Measurements from ENCODE around the gene PLAC9. TPM values are rescaled to one million over a fixed set of nuclear protein-coding genes. Genes with fewer than 3 reads are reported as not detected.
"Not testable (repeated sequence)": the region's sequence is repeated elsewhere in the genome, so short reads cannot be mapped to it uniquely, and the experiment has no call there.

The PLAC9 gene
- total RNA-seq, 1 experiment from 2014 or later: 4.9 TPM

GRCh38 chr10:80126876-80127275, 5.7 kb upstream of the PLAC9 start:
- Histone ChIP-seq H3K36me3 (replicated peaks; ENCODE audit: control insufficient read depth, insufficient read depth, low read length) (no peaks in the 10 kb centered on the region), H3K27me3 (ENCODE audit: control insufficient read depth, insufficient read depth, low read length) (peaks cover 3% of the 10 kb centered on the region), H3K4me3 (ENCODE audit: insufficient read depth, low read depth, low read length) (no peak overlapping the region)
- peak; percentile 19 for DNase-seq

- Histone ChIP-seq H3K36me3 (replicated peaks; ENCODE audit: control insufficient read depth, insufficient read depth, low read length) (no peaks in the 10 kb centered on the region), H3K27me3 (ENCODE audit: control insufficient read depth, insufficient read depth, low read length) (peaks cover 20% of the 10 kb centered on the region), H3K4me3 (ENCODE audit: insufficient read depth, low read depth, low read length) (no peak overlapping the region)
- DNase-seq: peak; percentile 72
Measured at GRCh38 chr10:80131499-80131901, 1.0 kb upstream of the PLAC9 start.

DNA sequence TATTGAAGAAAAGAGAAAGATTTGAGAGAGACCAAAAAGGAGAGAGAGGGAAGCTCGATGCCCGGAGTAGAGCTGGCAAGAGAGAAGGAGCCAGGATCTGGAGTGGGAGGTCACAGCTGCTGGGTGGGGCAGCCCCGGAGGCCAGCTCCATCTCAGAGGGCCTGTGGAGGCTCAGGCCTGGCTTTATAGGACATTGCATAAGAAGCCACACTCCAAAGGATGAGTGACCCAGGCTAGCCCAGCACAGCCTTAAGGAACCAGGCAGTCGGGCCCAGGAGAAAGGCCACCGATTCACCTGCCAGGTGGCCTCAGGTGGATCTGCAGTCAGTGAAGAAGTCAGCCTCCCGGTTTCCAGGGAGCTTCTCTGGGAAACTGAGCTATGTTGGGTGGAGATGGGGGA, 676 bp downstream of the PLAC9 start:
- no peaks in the 10 kb centered on the region for H3K36me3 ChIP-seq (replicated peaks; ENCODE audit: control insufficient read depth, insufficient read depth, low read length)
- H3K27me3 ChIP-seq (ENCODE audit: control insufficient read depth, insufficient read depth, low read length): peaks cover 20% of the 10 kb centered on the region
- DNase-seq: peak; percentile 51
- H3K4me3 ChIP-seq (ENCODE audit: insufficient read depth, low read depth, low read length): no peak overlapping the region

GRCh38 chr10:80133687-80134086, 1.2 kb downstream of the PLAC9 start:
- H3K27me3 ChIP-seq (ENCODE audit: control insufficient read depth, insufficient read depth, low read length): peaks cover 20% of the 10 kb centered on the region
- H3K36me3 ChIP-seq (replicated peaks; ENCODE audit: control insufficient read depth, insufficient read depth, low read length); DNase-seq; H3K4me3 ChIP-seq (ENCODE audit: insufficient read depth, low read depth, low read length): not testable (repeated sequence)

DNA sequence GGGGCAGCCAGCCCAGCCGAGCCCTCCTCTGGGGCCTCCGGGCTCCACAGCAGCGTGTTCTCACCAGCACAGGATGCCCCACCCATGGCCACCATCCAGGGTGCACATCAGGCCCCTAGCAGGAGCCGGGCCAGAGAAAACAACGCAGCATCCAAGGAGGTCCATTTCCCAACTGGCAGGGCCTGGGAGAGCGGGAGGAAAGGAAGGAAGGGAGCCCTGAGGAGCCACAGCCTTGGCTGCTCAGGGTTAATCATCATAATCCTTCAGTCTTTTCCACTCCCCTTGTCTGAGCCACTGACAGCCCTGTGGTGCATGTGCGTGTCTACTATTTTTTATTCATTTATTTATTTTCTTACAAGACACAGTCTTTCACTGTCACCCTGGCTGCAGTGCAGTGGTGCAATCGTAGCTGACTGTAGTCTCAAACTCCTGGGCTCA, 3.6 kb downstream of the PLAC9 start:
- Histone ChIP-seq H3K4me3 (ENCODE audit: insufficient read depth, low read depth, low read length) (no peak overlapping the region), H3K36me3 (replicated peaks; ENCODE audit: control insufficient read depth, insufficient read depth, low read length) (no peaks in the 10 kb centered on the region), H3K27me3 (ENCODE audit: control insufficient read depth, insufficient read depth, low read length) (peaks cover 20% of the 10 kb centered on the region)
- peak; percentile 37 for DNase-seq

DNA sequence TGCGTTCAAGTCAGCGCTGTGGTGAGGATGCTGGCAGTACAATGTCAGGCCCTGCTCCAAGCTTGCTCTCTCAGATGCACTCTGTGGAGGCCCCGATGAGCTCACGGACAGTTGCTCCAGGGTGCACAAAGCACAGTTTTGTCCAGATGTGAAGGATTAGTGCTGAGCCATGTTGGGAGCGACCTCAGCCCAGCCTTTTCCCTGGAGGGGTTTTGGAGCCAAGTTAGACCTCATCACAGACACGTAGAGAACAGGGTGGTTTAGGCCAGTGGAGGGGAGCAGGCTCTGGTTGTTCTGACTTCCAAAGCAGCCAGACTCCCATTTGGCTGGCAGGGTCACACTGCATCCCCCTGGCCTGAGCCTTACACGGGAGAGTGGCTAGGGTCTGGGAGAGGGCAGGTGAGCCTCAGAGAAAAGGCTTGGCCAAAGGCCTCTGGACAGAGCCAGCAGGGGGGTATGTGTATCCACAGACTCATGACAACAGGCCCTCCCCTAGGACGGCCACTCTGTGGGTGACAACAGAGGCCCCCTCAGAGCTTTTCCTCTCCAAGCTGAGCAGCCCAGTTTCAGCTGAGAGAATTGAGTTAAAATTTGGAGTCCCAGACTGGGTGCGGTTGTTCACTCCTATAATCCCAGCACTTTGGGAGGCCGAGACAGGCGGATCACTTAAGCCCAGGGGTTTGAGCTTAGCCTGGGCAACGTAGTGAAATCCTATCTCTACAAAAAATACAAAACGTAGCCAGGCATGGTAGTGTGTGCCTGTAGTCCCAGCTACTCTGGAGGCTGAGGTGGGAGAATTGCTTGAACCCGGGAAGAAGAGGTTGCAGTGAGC, 4.7 kb downstream of the PLAC9 start:
- no peaks in the 10 kb centered on the region for H3K36me3 ChIP-seq (replicated peaks; ENCODE audit: control insufficient read depth, insufficient read depth, low read length)
- peak; percentile 15 for DNase-seq
- peaks cover 13% of the 10 kb centered on the region for H3K27me3 ChIP-seq (ENCODE audit: control insufficient read depth, insufficient read depth, low read length)

GRCh38 chr10:80137920-80138319, 5.4 kb downstream of the PLAC9 start:
- no peaks in the 10 kb centered on the region for H3K36me3 ChIP-seq (replicated peaks; ENCODE audit: control insufficient read depth, insufficient read depth, low read length)
- DNase-seq: peak; percentile 13
- H3K4me3 ChIP-seq (ENCODE audit: insufficient read depth, low read depth, low read length): no peak overlapping the region
- H3K27me3 ChIP-seq (ENCODE audit: control insufficient read depth, insufficient read depth, low read length): peaks cover 6% of the 10 kb centered on the region

More for the DNA sequence above, 4.7 kb downstream of the PLAC9 start:
- H3K4me3 ChIP-seq (ENCODE audit: insufficient read depth, low read depth, low read length): no peak overlapping the region

DNA sequence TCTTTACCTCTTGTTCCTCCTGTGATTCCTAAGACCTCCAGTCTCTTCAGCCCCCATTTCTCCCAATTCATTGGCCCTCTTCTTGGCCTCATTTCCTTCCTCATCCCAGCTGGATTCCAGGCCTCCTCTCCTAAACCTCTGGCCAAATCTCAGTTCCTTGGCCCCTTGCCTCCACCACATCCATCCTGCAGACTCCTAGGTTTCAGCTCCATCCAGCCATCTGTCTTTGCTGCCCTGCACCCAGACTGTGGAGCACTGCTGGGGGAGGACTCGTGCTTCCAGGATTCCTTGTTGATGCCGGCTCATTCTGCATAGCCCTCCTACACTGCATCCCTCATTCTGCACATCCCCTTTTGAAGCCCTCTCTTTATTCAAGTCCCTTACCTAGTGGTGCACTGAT, 6.7 kb downstream of the PLAC9 start:
- Histone ChIP-seq H3K4me3 (ENCODE audit: insufficient read depth, low read depth, low read length) (no peak overlapping the region), H3K36me3 (replicated peaks; ENCODE audit: control insufficient read depth, insufficient read depth, low read length) (no peaks in the 10 kb centered on the region), H3K27me3 (ENCODE audit: control insufficient read depth, insufficient read depth, low read length) (no peaks in the 10 kb centered on the region)
- no peak for DNase-seq

GRCh38 chr10:80140251-80140650, 7.7 kb downstream of the PLAC9 start:
- H3K27me3 ChIP-seq (ENCODE audit: control insufficient read depth, insufficient read depth, low read length): no peaks in the 10 kb centered on the region
- no peaks in the 10 kb centered on the region for H3K36me3 ChIP-seq (replicated peaks; ENCODE audit: control insufficient read depth, insufficient read depth, low read length)
- DNase-seq: no peak
- H3K4me3 ChIP-seq (ENCODE audit: insufficient read depth, low read depth, low read length): no peak overlapping the region

GRCh38 chr10:80141696-80142460, 9.3 kb downstream of the PLAC9 start:
- H3K4me3 ChIP-seq (ENCODE audit: insufficient read depth, low read depth, low read length): no peak overlapping the region
- peak; percentile 50 for DNase-seq

GRCh38 chr10:80144067-80144695, 11.7 kb downstream of the PLAC9 start:
- peak; percentile 71 for DNase-seq
- Histone ChIP-seq H3K4me3 (ENCODE audit: insufficient read depth, low read depth, low read length) (no peak overlapping the region), H3K27me3 (ENCODE audit: control insufficient read depth, insufficient read depth, low read length) (no peaks in the 10 kb centered on the region)

More at GRCh38 chr10:80141696-80142460, 9.3 kb downstream of the PLAC9 start:
- Histone ChIP-seq H3K27me3 (ENCODE audit: control insufficient read depth, insufficient read depth, low read length) (no peaks in the 10 kb centered on the region), H3K36me3 (replicated peaks; ENCODE audit: control insufficient read depth, insufficient read depth, low read length) (no peaks in the 10 kb centered on the region)

GRCh38 chr10:80144696-80145131, 12.2 kb downstream of the PLAC9 start:
- no peaks in the 10 kb centered on the region for H3K27me3 ChIP-seq (ENCODE audit: control insufficient read depth, insufficient read depth, low read length)
- H3K36me3 ChIP-seq (replicated peaks; ENCODE audit: control insufficient read depth, insufficient read depth, low read length): no peaks in the 10 kb centered on the region
- no peak for DNase-seq
- H3K4me3 ChIP-seq (ENCODE audit: insufficient read depth, low read depth, low read length): no peak overlapping the region

More at GRCh38 chr10:80144067-80144695, 11.7 kb downstream of the PLAC9 start:
- no peaks in the 10 kb centered on the region for H3K36me3 ChIP-seq (replicated peaks; ENCODE audit: control insufficient read depth, insufficient read depth, low read length)

DNA sequence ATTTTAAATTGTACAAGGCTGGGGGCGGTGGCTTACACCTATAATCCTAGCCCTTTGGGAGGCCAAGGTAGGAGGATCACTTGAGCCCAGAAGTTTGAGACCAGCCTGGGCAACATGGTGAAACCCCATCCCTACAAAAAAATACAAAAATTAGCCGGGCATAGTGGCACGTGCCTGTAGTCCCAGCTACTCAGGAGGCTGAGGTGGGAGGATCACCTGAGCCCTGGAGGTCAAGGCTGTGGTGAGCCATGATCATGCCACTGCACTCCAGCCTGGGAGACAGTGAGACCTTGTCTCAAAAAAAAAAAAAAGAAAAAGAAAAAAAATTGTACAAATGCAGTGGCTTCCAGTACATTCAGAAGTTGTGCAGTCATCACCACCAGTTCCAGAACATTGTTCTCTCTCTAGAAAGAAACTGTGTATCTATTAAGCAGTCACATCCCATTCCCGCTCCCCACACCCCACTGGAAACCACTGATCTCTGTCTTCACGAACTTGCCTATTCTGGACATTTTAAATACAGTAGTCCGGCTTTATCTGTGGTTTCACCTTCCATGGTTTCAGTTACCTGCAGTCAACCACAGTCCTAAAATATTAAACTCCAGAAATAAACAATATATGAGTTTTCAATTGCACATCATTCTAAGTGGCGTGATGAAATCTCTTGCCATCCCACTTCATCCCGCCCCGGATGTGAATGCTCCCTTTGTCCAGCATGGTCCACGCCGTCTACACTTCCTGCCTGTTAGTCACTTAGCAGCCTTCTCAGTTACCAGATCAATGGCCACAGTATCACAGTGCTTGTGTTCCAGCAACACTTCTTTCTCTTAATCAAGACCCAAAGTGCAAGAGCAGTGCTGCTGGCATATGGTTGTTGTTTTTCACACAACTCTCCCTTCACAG, 13.1 kb downstream of the PLAC9 start:
- not testable (repeated sequence) for H3K36me3 ChIP-seq (replicated peaks; ENCODE audit: control insufficient read depth, insufficient read depth, low read length); DNase-seq; H3K4me3 ChIP-seq (ENCODE audit: insufficient read depth, low read depth, low read length); H3K27me3 ChIP-seq (ENCODE audit: control insufficient read depth, insufficient read depth, low read length)

- Histone ChIP-seq H3K27me3 (ENCODE audit: control insufficient read depth, insufficient read depth, low read length) (no peaks in the 10 kb centered on the region), H3K36me3 (replicated peaks; ENCODE audit: control insufficient read depth, insufficient read depth, low read length) (no peaks in the 10 kb centered on the region), H3K4me3 (ENCODE audit: insufficient read depth, low read depth, low read length) (no peak overlapping the region)
- no peak for DNase-seq
Measured at GRCh38 chr10:80146918-80147317, 14.4 kb downstream of the PLAC9 start.
